ENCODE data around the gene HADHA. TPM values are rescaled to one million over a fixed set of nuclear protein-coding genes. Genes with fewer than 3 reads are reported as not detected.

Gene HADHA
- polyA plus RNA-seq, 1 donor from 2014 or later, result 40.0 TPM

DNA sequence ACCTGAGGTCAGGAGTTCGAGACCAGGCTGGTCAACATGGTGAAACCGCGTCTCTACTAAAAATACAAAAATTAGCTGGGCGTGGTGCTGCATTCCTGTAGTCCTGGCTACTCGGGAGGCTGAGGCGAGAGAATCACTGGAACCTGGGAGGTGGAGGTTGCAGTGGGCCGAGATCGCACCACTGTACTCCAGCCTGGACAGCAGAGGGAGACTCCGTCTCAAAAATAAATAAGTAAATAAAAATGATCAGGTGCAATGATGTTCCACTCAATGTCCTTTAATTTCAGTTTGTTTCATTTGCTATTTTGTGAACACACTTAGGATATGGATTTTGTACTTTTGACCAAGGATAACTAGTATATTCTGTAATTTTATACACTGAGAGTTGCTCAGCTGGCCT is 9.3 kb downstream of the HADHA start:
- peaks cover 5% of the 10 kb centered on the region for H3K36me3 ChIP-seq (ENCODE audit: insufficient read depth, low read length)
- H2AFZ ChIP-seq (ENCODE audit: low read depth, low read length), result no peak overlapping the region
- no peaks in the 10 kb centered on the region for H3K9me2 ChIP-seq (ENCODE audit: insufficient read depth, low read length)

DNA sequence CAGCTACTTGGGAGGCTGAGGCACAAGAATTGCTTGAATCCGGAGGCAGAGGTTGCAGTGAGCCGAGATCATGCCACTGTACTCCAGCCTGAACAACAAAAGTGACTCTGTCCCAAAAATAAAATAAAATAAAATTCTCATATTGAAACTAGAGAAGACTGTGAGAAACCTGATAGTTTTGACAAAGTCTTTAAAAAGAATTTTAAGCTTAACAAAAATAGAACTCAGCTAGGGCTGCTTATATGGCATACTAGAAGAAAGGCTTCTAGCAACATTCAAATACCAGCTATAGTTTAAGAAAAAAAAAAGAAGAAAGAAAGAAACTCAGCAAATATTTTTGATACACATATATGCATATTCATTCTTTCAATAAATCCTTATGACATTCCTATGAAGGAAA is 13.6 kb downstream of the HADHA start:
- no peak overlapping the region for H3K27ac ChIP-seq (ENCODE audit: low read length)
- H4K20me1 ChIP-seq (ENCODE audit: insufficient read depth), result no peaks in the 10 kb centered on the region
- no peak overlapping the region for H3K4me2 ChIP-seq (ENCODE audit: low read length)
- H3K4me3 ChIP-seq (ENCODE audit: low read length), result no peak overlapping the region
- no peaks in the 10 kb centered on the region for H3K79me2 ChIP-seq (replicated peaks; ENCODE audit: insufficient read depth, low read length)
- no peaks in the 10 kb centered on the region for H3K9me2 ChIP-seq (ENCODE audit: insufficient read depth, low read length)
- no peak overlapping the region for H2AFZ ChIP-seq (ENCODE audit: low read depth, low read length)
- H3F3A ChIP-seq (ENCODE audit: insufficient read depth, low read length, poor library complexity, severe bottlenecking), result no peaks in the 10 kb centered on the region
- no peaks in the 10 kb centered on the region for H3K9me3 ChIP-seq (ENCODE audit: low read length)
- TF ChIP-seq RAD21 (conservative IDR thresholded peaks at IDR 0.05) (no peak), EP300 (conservative IDR thresholded peaks at IDR 0.05; ENCODE audit: poor library complexity, severe bottlenecking) (no peak), SMC3 (conservative IDR thresholded peaks at IDR 0.05; ENCODE audit: poor library complexity) (no peak), POLR2AphosphoS5 (IDR thresholded peaks at IDR 0.05) (no peak), EZH2 (IDR thresholded peaks at IDR 0.05; ENCODE audit: borderline replicate concordance, insufficient read depth, low read length, poor library complexity, severe bottlenecking) (no peak), MXI1 (conservative IDR thresholded peaks at IDR 0.05; ENCODE audit: poor library complexity, severe bottlenecking) (no peak), TAF1 (IDR thresholded peaks at IDR 0.05; ENCODE audit: low read depth) (no peak)
- TF ChIP-seq, protein P1, sequence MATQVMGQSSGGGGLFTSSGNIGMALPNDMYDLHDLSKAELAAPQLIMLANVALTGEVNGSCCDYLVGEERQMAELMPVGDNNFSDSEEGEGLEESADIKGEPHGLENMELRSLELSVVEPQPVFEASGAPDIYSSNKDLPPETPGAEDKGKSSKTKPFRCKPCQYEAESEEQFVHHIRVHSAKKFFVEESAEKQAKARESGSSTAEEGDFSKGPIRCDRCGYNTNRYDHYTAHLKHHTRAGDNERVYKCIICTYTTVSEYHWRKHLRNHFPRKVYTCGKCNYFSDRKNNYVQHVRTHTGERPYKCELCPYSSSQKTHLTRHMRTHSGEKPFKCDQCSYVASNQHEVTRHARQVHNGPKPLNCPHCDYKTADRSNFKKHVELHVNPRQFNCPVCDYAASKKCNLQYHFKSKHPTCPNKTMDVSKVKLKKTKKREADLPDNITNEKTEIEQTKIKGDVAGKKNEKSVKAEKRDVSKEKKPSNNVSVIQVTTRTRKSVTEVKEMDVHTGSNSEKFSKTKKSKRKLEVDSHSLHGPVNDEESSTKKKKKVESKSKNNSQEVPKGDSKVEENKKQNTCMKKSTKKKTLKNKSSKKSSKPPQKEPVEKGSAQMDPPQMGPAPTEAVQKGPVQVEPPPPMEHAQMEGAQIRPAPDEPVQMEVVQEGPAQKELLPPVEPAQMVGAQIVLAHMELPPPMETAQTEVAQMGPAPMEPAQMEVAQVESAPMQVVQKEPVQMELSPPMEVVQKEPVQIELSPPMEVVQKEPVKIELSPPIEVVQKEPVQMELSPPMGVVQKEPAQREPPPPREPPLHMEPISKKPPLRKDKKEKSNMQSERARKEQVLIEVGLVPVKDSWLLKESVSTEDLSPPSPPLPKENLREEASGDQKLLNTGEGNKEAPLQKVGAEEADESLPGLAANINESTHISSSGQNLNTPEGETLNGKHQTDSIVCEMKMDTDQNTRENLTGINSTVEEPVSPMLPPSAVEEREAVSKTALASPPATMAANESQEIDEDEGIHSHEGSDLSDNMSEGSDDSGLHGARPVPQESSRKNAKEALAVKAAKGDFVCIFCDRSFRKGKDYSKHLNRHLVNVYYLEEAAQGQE (IDR thresholded peaks at IDR 0.05; ENCODE audit: borderline replicate concordance), result no peak
- TF ChIP-seq, protein P2, sequence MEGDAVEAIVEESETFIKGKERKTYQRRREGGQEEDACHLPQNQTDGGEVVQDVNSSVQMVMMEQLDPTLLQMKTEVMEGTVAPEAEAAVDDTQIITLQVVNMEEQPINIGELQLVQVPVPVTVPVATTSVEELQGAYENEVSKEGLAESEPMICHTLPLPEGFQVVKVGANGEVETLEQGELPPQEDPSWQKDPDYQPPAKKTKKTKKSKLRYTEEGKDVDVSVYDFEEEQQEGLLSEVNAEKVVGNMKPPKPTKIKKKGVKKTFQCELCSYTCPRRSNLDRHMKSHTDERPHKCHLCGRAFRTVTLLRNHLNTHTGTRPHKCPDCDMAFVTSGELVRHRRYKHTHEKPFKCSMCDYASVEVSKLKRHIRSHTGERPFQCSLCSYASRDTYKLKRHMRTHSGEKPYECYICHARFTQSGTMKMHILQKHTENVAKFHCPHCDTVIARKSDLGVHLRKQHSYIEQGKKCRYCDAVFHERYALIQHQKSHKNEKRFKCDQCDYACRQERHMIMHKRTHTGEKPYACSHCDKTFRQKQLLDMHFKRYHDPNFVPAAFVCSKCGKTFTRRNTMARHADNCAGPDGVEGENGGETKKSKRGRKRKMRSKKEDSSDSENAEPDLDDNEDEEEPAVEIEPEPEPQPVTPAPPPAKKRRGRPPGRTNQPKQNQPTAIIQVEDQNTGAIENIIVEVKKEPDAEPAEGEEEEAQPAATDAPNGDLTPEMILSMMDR (IDR thresholded peaks at IDR 0.05; ENCODE audit: poor library complexity, severe bottlenecking), result no peak
- no peaks in the 10 kb centered on the region for H3K27me3 ChIP-seq (ENCODE audit: insufficient read depth, low read depth, low read length)
- peaks cover 5% of the 10 kb centered on the region for H3K36me3 ChIP-seq (ENCODE audit: insufficient read depth, low read length)
- no peak overlapping the region for H3K9ac ChIP-seq (ENCODE audit: low read length)

More for the DNA sequence above, 9.3 kb downstream of the HADHA start:
- H3K9ac ChIP-seq (ENCODE audit: low read length), result no peak overlapping the region
- H3K4me2 ChIP-seq (ENCODE audit: low read length), result no peak overlapping the region
- H3K79me2 ChIP-seq (replicated peaks; ENCODE audit: insufficient read depth, low read length), result peaks cover 10% of the 10 kb centered on the region
- H3K27me3 ChIP-seq (ENCODE audit: insufficient read depth, low read depth, low read length), result no peaks in the 10 kb centered on the region
- H4K20me1 ChIP-seq (ENCODE audit: insufficient read depth), result no peaks in the 10 kb centered on the region
- H3K9me3 ChIP-seq (ENCODE audit: low read length), result no peaks in the 10 kb centered on the region
- no peak overlapping the region for H3K4me3 ChIP-seq (ENCODE audit: low read length)
- H3F3A ChIP-seq (ENCODE audit: insufficient read depth, low read length, poor library complexity, severe bottlenecking), result no peaks in the 10 kb centered on the region
- H3K27ac ChIP-seq (ENCODE audit: low read length), result no peak overlapping the region
- TF ChIP-seq SMC3 (conservative IDR thresholded peaks at IDR 0.05; ENCODE audit: poor library complexity) (peak; percentile 56), POLR2AphosphoS5 (IDR thresholded peaks at IDR 0.05) (no peak), RAD21 (conservative IDR thresholded peaks at IDR 0.05) (peak; percentile 53), TAF1 (IDR thresholded peaks at IDR 0.05; ENCODE audit: low read depth) (no peak)
- TF ChIP-seq, protein P2 (IDR thresholded peaks at IDR 0.05; ENCODE audit: poor library complexity, severe bottlenecking), result peak; percentile 49

Measured in neural cell (in vitro differentiated cells).